Panc1 (cell line): Measurements from ENCODE around the gene TEDC2.

Experiments used
- POLR2AphosphoS5 ChIP-seq: IDR thresholded peaks from 2 replicates; pipeline ENCODE4 v1.6.1; 2012; ENCODE audit warnings: mild to moderate bottlenecking, low read depth, low read length, moderate library complexity
- REST ChIP-seq, 2 experiments: IDR thresholded peaks; 2 replicates each; pipeline ENCODE4 v1.6.1; 2011 to 2012; ENCODE audit warnings: low read depth in 2 of 2, control low read depth in 1 of 2, low read length in 1 of 2, mild to moderate bottlenecking in 1 of 2, moderate library complexity in 1 of 2; ENCODE audit not compliant: insufficient read depth in 1 of 2
- SIN3A ChIP-seq: IDR thresholded peaks from 2 replicates; pipeline ENCODE4 v1.6.1; 2012; ENCODE audit warnings: low read depth, mild to moderate bottlenecking, low read length, moderate library complexity, borderline replicate concordance; ENCODE audit not compliant: insufficient read depth
- TCF7L2 ChIP-seq: IDR thresholded peaks from 2 replicates; pipeline ENCODE4 v1.6.1; 2011; ENCODE audit warnings: mild to moderate bottlenecking, low read depth, low read length, inconsistent platforms
- TF ChIP-seq, protein P1 (sequence below): fragments of 450-650 bp; IDR thresholded peaks from 2 replicates; pipeline ENCODE4 v1.5.1; 2017; ENCODE audit warnings: mild to moderate bottlenecking

GRCh38 chr16:2456551-2457153 lies 3.3 kb upstream of the TEDC2 start:
- TF ChIP-seq, protein P1, sequence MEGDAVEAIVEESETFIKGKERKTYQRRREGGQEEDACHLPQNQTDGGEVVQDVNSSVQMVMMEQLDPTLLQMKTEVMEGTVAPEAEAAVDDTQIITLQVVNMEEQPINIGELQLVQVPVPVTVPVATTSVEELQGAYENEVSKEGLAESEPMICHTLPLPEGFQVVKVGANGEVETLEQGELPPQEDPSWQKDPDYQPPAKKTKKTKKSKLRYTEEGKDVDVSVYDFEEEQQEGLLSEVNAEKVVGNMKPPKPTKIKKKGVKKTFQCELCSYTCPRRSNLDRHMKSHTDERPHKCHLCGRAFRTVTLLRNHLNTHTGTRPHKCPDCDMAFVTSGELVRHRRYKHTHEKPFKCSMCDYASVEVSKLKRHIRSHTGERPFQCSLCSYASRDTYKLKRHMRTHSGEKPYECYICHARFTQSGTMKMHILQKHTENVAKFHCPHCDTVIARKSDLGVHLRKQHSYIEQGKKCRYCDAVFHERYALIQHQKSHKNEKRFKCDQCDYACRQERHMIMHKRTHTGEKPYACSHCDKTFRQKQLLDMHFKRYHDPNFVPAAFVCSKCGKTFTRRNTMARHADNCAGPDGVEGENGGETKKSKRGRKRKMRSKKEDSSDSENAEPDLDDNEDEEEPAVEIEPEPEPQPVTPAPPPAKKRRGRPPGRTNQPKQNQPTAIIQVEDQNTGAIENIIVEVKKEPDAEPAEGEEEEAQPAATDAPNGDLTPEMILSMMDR = no peak
- TF ChIP-seq POLR2AphosphoS5 (no peak; the same call in 1 of the 2 replicates), TCF7L2 (no peak), REST (IDR thresholded peaks at IDR 0.05; ENCODE audit: insufficient read depth in 1 of 2, low read depth in 2 of 2, low read length in 1 of 2) (no peak), SIN3A (no peak)
